SK-N-SH (cell line): ENCODE measurements around the gene PCDHGB1. TPM values are rescaled to one million over a fixed set of nuclear protein-coding genes. Genes with fewer than 3 reads are reported as not detected.
"Not testable (repeated sequence)": the region's sequence is repeated elsewhere in the genome, so short reads cannot be mapped to it uniquely, and the experiment has no call there.

Experiments used
- CTCF ChIA-PET: fragments of 300-600, 350-600 bp; formaldehyde crosslinking; extraction: SDS; loops from one replicate; lab custom pipeline; 2021; lab: Yijun Ruan, JAX
- POLR2A ChIA-PET: fragments of 350-600 bp; sonication (Branson Sonifier 250); formaldehyde crosslinking; extraction: SDS; loops from one replicate; lab custom pipeline; 2020; ENCODE audit warnings: antibody characterized with exemption, inconsistent platforms; lab: Yijun Ruan, JAX
- DNase-seq: peaks from one replicate; pipeline ENCODE4 v3.0.0; 2012
- H2AFZ ChIP-seq: fragments of 200-600 bp; sonication (generic); 2 replicates; pipeline ENCODE4 v1.8.1; 2016; ENCODE audit warnings: antibody characterized with exemption, mild to moderate bottlenecking, low read depth
- H3F3A ChIP-seq: fragments of 200-600 bp; sonication (generic); replicated peaks from 2 replicates; pipeline ENCODE3; 2016; ENCODE audit warnings: antibody characterized with exemption, mild to moderate bottlenecking; ENCODE audit not compliant: insufficient read depth
- H3K27ac ChIP-seq, 2 experiments: fragments of 200-500 bp in 1 of 2; fragments of 200-600 bp in 1 of 2; sonication (Bioruptor generic) in 1 of 2; sonication (generic), shearing (Covaris generic) in 1 of 2; 2 replicates each; pipeline versions ENCODE4 v1.5.1 to v1.6.1; 2014 to 2016; ENCODE audit warnings: low read depth in 2 of 2, inconsistent platforms in 1 of 2, low read length in 1 of 2, mild to moderate bottlenecking in 1 of 2, mixed read lengths in 1 of 2
- H3K27me3 ChIP-seq: fragments of 200-600 bp; sonication (generic), shearing (Covaris generic); 2 replicates; pipeline ENCODE4 v1.6.1; 2016; ENCODE audit warnings: mixed run types; ENCODE audit not compliant: insufficient read depth
- H3K36me3 ChIP-seq, 2 experiments: fragments of 200-500 bp in 1 of 2; fragments of 200-600 bp in 1 of 2; sonication (Bioruptor generic) in 1 of 2; sonication (generic) in 1 of 2; replicated peaks in 1 of 2; 2 replicates each; pipeline versions ENCODE3 to v1.5.1; 2014 to 2016; ENCODE audit warnings: low read length in 1 of 2, mild to moderate bottlenecking in 1 of 2; ENCODE audit not compliant: insufficient read depth in 2 of 2, control insufficient read depth in 1 of 2
- H3K4me1 ChIP-seq, 2 experiments: fragments of 200-500 bp in 1 of 2; fragments of 200-600 bp in 1 of 2; sonication (Bioruptor generic) in 1 of 2; sonication (generic), shearing (Covaris generic) in 1 of 2; 2 replicates each; pipeline versions ENCODE4 v1.5.1 to v1.6.1; 2014 to 2016; ENCODE audit warnings: low read depth in 1 of 2, low read length in 1 of 2, mixed run types in 1 of 2; ENCODE audit not compliant: insufficient read depth in 2 of 2, control insufficient read depth in 1 of 2
- H3K4me2 ChIP-seq: fragments of 200-600 bp; sonication (generic), shearing (Covaris generic); 2 replicates; pipeline ENCODE4 v1.6.1; 2017; ENCODE audit warnings: mixed run types
- H3K4me3 ChIP-seq, 2 experiments: fragments of 200-500 bp in 1 of 2; fragments of 200-600 bp in 1 of 2; sonication (Bioruptor generic) in 1 of 2; sonication (generic), shearing (Covaris generic) in 1 of 2; 2 replicates each; pipeline versions ENCODE4 v1.5.1 to v1.8.1; 2014 to 2016; ENCODE audit warnings: low read depth in 2 of 2, inconsistent platforms in 1 of 2, low read length in 1 of 2, mild to moderate bottlenecking in 1 of 2, mixed read lengths in 1 of 2, moderate library complexity in 1 of 2
- H3K79me2 ChIP-seq: fragments of 200-600 bp; sonication (generic); 2 replicates; pipeline ENCODE4 v1.8.1; 2017; ENCODE audit warnings: mild to moderate bottlenecking; ENCODE audit not compliant: insufficient read depth
- H3K9ac ChIP-seq: fragments of 200-600 bp; sonication (generic); 2 replicates; pipeline ENCODE4 v1.6.1; 2017; ENCODE audit warnings: mixed run types
- H3K9me2 ChIP-seq: fragments of 200-600 bp; sonication (generic); 2 replicates; pipeline ENCODE4 v1.6.1; 2017; ENCODE audit warnings: mixed run types
- H3K9me3 ChIP-seq: fragments of 200-600 bp; sonication (generic); 2 replicates; pipeline ENCODE4 v1.6.1; 2017; ENCODE audit warnings: mixed run types, mild to moderate bottlenecking, moderate library complexity
- H4K20me1 ChIP-seq: fragments of 200-600 bp; sonication (generic); 2 replicates; pipeline ENCODE4 v1.6.1; 2017; ENCODE audit warnings: mild to moderate bottlenecking, mixed run types; ENCODE audit not compliant: insufficient read depth
- CTCF ChIP-seq: fragments of 200-600 bp; sonication (generic); IDR thresholded peaks from 2 replicates; pipeline ENCODE4 v1.6.1; 2017; ENCODE audit warnings: antibody characterized with exemption, mild to moderate bottlenecking, moderate library complexity
- ELF1 ChIP-seq: IDR thresholded peaks from 2 replicates; pipeline ENCODE4 v1.4.0; 2012
- EP300 ChIP-seq, 2 experiments: IDR thresholded peaks; 2 replicates each; pipeline versions ENCODE4 v1.4.0 to v1.6.1; 2012; ENCODE audit warnings: borderline replicate concordance in 1 of 2, low read depth in 1 of 2, low read length in 1 of 2
- GABPA ChIP-seq: IDR thresholded peaks from 2 replicates; pipeline ENCODE4 v1.4.0; 2012; ENCODE audit warnings: low read depth, mild to moderate bottlenecking
- RAD21 ChIP-seq: IDR thresholded peaks from 2 replicates; pipeline ENCODE4 v1.6.1; 2012; ENCODE audit warnings: mild to moderate bottlenecking, low read length
- RFX5 ChIP-seq: IDR thresholded peaks from 2 replicates; pipeline ENCODE4 v1.6.1; 2012; ENCODE audit warnings: mild to moderate bottlenecking, improper control_type of control experiment, low read length
- SIN3A ChIP-seq: IDR thresholded peaks from 2 replicates; pipeline ENCODE4 v1.6.1; 2012; ENCODE audit warnings: low read depth, mild to moderate bottlenecking, low read length, moderate library complexity, borderline replicate concordance
- USF1 ChIP-seq: IDR thresholded peaks from 2 replicates; pipeline ENCODE4 v1.4.0; 2012; ENCODE audit warnings: low read depth, borderline replicate concordance
- WGBS: methylation state at CpG from one replicate; pipeline ENCODE4 v1.1.6; 2017; ENCODE audit warnings: low lambda C conversion rate; 5-methylcytosine and 5-hydroxymethylcytosine counted together
- polyA plus RNA-seq, 3 experiments: library from polyadenylated mRNA; depleted of rRNA; stranded (reverse); fragments of >200 nt; gene quantifications; 2 replicates each; pipeline ENCODE4 v1.2.3, GENCODE V29; 2012

PCDHGB1 gene
- polyA plus RNA-seq, 1 of the 3 experiments (the other 2 are of a cell fraction): 0.77 TPM

DNA sequence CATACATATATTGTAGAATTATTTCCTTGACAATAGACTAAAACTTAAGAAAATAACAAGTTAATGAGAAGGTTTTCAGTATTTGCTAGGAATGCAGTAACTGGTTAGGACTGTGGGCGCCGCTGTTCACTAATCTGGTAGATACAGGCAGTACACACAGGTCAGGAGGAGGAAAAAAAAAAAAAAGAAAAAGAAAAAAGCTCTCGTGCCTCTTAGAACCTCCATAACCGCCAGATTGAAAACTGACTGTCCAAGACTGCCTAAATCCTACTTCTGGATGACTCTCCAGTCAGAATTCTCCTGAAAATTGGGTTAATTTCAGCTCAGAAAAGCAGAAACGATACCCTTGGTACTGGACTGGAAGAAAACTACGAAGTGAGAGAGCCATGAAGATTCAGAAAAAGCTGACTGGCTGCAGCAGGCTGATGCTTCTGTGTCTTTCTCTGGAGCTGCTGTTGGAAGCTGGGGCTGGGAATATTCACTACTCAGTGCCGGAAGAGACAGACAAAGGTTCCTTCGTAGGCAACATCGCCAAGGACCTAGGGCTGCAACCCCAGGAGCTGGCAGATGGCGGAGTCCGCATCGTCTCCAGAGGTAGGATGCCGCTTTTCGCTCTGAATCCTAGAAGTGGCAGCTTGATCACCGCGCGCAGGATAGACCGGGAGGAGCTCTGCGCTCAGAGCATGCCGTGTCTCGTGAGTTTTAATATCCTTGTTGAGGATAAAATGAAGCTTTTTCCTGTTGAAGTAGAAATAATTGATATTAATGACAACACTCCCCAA, 19.4 kb upstream of the PCDHGB1 start, which contains the start of gene PCDHGA1:
Gene PCDHGA1, plus strand, starts transcription at position 216 of the 782 bp plus-strand sequence.
- Histone ChIP-seq H3K9me3 (peaks cover 8% of the 10 kb centered on the region), H3K4me2 (0 out of 2 replicates have a peak within 1 kb of the TSS, but pooled peaks have one; percentile 42), H3K79me2 (no peaks in the 10 kb centered on the region), H3K36me3 (peaks cover 0 to 3% of the 10 kb centered on the region in 2 experiments), H4K20me1 (no peaks in the 10 kb centered on the region), H2AFZ (no peak within 1 kb of the TSS), H3K4me1 (no peaks in the 10 kb centered on the region; a peak in 1 of 4 replicates), H3K4me3 (peak within 1 kb of the TSS in 1 of 2 experiments; percentile 14; a peak in 2 of 4 replicates), H3K27me3 (no peaks in the 10 kb centered on the region), H3K27ac (no peak within 1 kb of the TSS)
- POLR2A ChIA-PET: no interaction called here
- 44% methylated on average over 21 of the region's 21 CpGs for WGBS
- TF ChIP-seq CTCF: peak; percentile 49
- no peak for TF ChIP-seq GABPA
- peak; percentile 39; the same call in 1 of the 2 replicates for TF ChIP-seq RAD21
- no peak for TF ChIP-seq EP300 (IDR thresholded peaks at IDR 0.05; ENCODE audit: borderline replicate concordance in 1 of 2, low read depth in 1 of 2, low read length in 1 of 2)
- TF ChIP-seq ELF1: no peak
- TF ChIP-seq, all 33 proteins: peak for 2
- no peak within 1 kb of the TSS for H3K9ac ChIP-seq
- no peaks in the 10 kb centered on the region for H3K9me2 ChIP-seq
- H3F3A ChIP-seq: no peaks in the 10 kb centered on the region
- DNase-seq: peak; percentile 35
- CTCF ChIA-PET: interaction anchor here (1.0 to 4.0 kb wide), 9 partner anchors 8 to 234 kb away, joined by 3 to 24 read pairs (median 6); partner anchors contain the start of genes PCDHB14, PCDHGA2, PCDHGA3 and TAF7

DNA sequence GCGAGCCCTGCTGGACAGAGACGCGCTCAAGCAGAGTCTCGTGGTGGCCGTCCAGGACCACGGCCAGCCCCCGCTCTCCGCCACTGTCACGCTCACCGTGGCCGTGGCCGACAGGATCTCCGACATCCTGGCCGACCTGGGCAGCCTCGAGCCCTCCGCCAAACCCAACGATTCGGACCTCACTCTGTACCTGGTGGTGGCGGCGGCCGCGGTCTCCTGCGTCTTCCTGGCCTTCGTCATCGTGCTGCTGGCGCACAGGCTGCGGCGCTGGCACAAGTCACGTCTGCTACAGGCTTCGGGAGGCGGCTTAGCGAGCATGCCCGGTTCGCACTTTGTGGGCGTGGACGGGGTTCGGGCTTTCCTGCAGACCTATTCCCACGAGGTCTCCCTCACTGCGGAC, 17.3 kb upstream of the PCDHGB1 start:
- DNase-seq, H3K4me3 ChIP-seq, H3K4me1 ChIP-seq, H3F3A ChIP-seq, H3K36me3 ChIP-seq, H4K20me1 ChIP-seq, H3K27me3 ChIP-seq, H3K9ac ChIP-seq, POLR2A ChIA-PET, H2AFZ ChIP-seq, CTCF ChIA-PET, H3K4me2 ChIP-seq, H3K79me2 ChIP-seq, H3K9me2 ChIP-seq, H3K27ac ChIP-seq: not testable (repeated sequence)
- WGBS: 88% methylated on average over 25 of the region's 39 CpGs
- H3K9me3 ChIP-seq: peaks cover 14% of the 10 kb centered on the region

- H3K4me2 ChIP-seq: no peak within 1 kb of the TSS
- peak; percentile 46 for DNase-seq
- POLR2A ChIA-PET: interaction anchor here (0.7 kb wide), 1 partner anchor 225 kb away, joined by 4 read pairs; no protein-coding TSS in a partner anchor
These were observed 11.2 kb upstream of the PCDHGB1 start, which contains the start of gene PCDHGA2 for GRCh38 chr5:141338538-141339306. PCDHGA2 (plus strand) TSS chr5:141338760.

More at GRCh38 chr5:141338538-141339306, 11.2 kb upstream of the PCDHGB1 start, which contains the start of gene PCDHGA2:
- Histone ChIP-seq H2AFZ (no peak within 1 kb of the TSS), H3F3A (no peaks in the 10 kb centered on the region), H3K79me2 (no peaks in the 10 kb centered on the region), H3K27me3 (no peaks in the 10 kb centered on the region), H3K27ac (no peak within 1 kb of the TSS), H3K4me3 (peak within 1 kb of the TSS in 1 of 2 experiments; percentile 17; a peak in 1 of 4 replicates), H3K9me2 (no peaks in the 10 kb centered on the region), H3K4me1 (no peaks in the 10 kb centered on the region), H4K20me1 (no peaks in the 10 kb centered on the region), H3K9me3 (peaks cover 14% of the 10 kb centered on the region), H3K36me3 (no peaks in the 10 kb centered on the region), H3K9ac (no peak within 1 kb of the TSS)
- peak; percentile 43 for TF ChIP-seq CTCF
- peak; percentile 47 for TF ChIP-seq RAD21
- no peak for TF ChIP-seq SIN3A
- TF ChIP-seq RFX5: no peak
- no peak for TF ChIP-seq USF1
- WGBS: 51% methylated on average over 16 of the region's 27 CpGs
- CTCF ChIA-PET: interaction anchor here (0.6 to 2.9 kb wide), 14 partner anchors 9 to 254 kb away, joined by 3 to 11 read pairs (median 5); partner anchors contain the start of genes PCDHB14, PCDHGA1 and TAF7
